HepG2 (cell line): ENCODE measurements around the gene DHCR7. TPM values are rescaled to one million over a fixed set of nuclear protein-coding genes. Genes with fewer than 3 reads are reported as not detected.

ENCODE experiments used
- ATAC-seq: fragments of 200-7000 bp; cut with Tn5 transposase; 3 replicates; pipeline ENCODE4 v1.9.1; 2020; ENCODE audit warnings: mild to moderate bottlenecking, moderate library complexity
- BruUV-seq: library from RNA; stranded (reverse); fragments of 400-500 nt; replicated peaks from 2 replicates; lab custom pipeline; 2021; lab: Mats Ljungman, UMichigan
- CTCF ChIA-PET: fragments of 300-600 bp; formaldehyde crosslinking; extraction: SDS; loops from one replicate; lab custom pipeline; 2021; ENCODE audit warnings: low total read pairs, inconsistent platforms, low intra/inter-chr PET ratio; lab: Yijun Ruan, JAX
- POLR2A ChIA-PET: fragments of 350-600 bp; sonication (Branson Sonifier 250); formaldehyde crosslinking; loops from one replicate; lab custom pipeline; 2020; ENCODE audit warnings: antibody characterized with exemption, inconsistent platforms; lab: Yijun Ruan, JAX
- DNase-seq: peaks from one replicate; pipeline ENCODE4 v3.0.0-alpha.2; 2015; ENCODE audit warnings: low spot score
- FAIRE-seq: peaks from 3 replicates; lab custom pipeline; 2011; peaks lifted over from hg19 to GRCh38; lab: Jason Lieb, UNC
- H2AFZ ChIP-seq: one replicate; pipeline ENCODE4 v1.6.1; 2011; ENCODE audit warnings: low read length, inconsistent platforms
- H3K27ac ChIP-seq: fragments of 300-600 bp; 3 replicates; pipeline ENCODE4 v1.8.0; 2011; ENCODE audit warnings: mixed run types, mild to moderate bottlenecking, mixed read lengths, low read length, inconsistent platforms; ENCODE audit not compliant: insufficient read depth; ENCODE audit errors: extremely low read length
- H3K27me3 ChIP-seq, 2 experiments: fragments of 200-600 bp in 1 of 2; 2 replicates in 1 of 2; 3 replicates in 1 of 2; pipeline versions ENCODE4 v1.6.0 to v1.8.0; 2011; ENCODE audit warnings: low read length in 2 of 2, mild to moderate bottlenecking in 2 of 2, moderate library complexity in 2 of 2, inconsistent platforms in 1 of 2; ENCODE audit not compliant: insufficient read depth in 2 of 2, control insufficient read depth in 1 of 2
- H3K36me3 ChIP-seq, 2 experiments: fragments of 200-600 bp in 1 of 2; replicated peaks in 1 of 2; 2 replicates in 1 of 2; 3 replicates in 1 of 2; pipeline versions ENCODE4 v1.5.1 to v1.8.0; 2011; ENCODE audit warnings: low read length in 2 of 2, inconsistent platforms in 1 of 2; ENCODE audit not compliant: insufficient read depth in 2 of 2, control insufficient read depth in 1 of 2
- H3K4me1 ChIP-seq: 2 replicates; pipeline ENCODE4 v1.5.1; 2012; ENCODE audit warnings: low read length, inconsistent platforms; ENCODE audit not compliant: insufficient read depth
- H3K4me2 ChIP-seq: 2 replicates; pipeline ENCODE4 v1.6.0; 2011; ENCODE audit warnings: low read depth, low read length, inconsistent platforms
- H3K4me3 ChIP-seq, 3 experiments: fragments of 200-600 bp in 1 of 3; sonication (generic), shearing (Covaris generic) in 1 of 3; replicated peaks in 1 of 3; 2 replicates each; pipeline ENCODE4 v1.5.1; 2011 to 2016; ENCODE audit warnings: low read length in 3 of 3, inconsistent platforms in 2 of 3, low read depth in 2 of 3, mild to moderate bottlenecking in 2 of 3, control low read depth in 1 of 3, mixed read lengths in 1 of 3; ENCODE audit not compliant: insufficient read depth in 1 of 3
- H3K79me2 ChIP-seq: one replicate; pipeline ENCODE4 v1.6.1; 2011; ENCODE audit warnings: low read length, inconsistent platforms; ENCODE audit not compliant: insufficient read depth
- H3K9ac ChIP-seq: 2 replicates; pipeline ENCODE4 v1.6.0; 2011; ENCODE audit warnings: mild to moderate bottlenecking, low read depth, low read length, inconsistent platforms; ENCODE audit not compliant: insufficient read depth
- H3K9me3 ChIP-seq: 2 replicates; pipeline ENCODE4 v1.5.1; 2012; ENCODE audit warnings: mild to moderate bottlenecking, low read length
- H4K20me1 ChIP-seq: 2 replicates; pipeline ENCODE4 v1.6.0; 2011; ENCODE audit warnings: inconsistent platforms, mild to moderate bottlenecking, low read length, moderate library complexity; ENCODE audit not compliant: insufficient read depth
- AGO2 ChIP-seq: fragments of 200-400 bp; formaldehyde crosslinking; optimal IDR thresholded peaks from 2 replicates; pipeline ENCODE3; 2017; ENCODE audit warnings: mild to moderate bottlenecking, low read depth, low read length, moderate library complexity
- ATF7 ChIP-seq, 2 experiments: fragments of 450-650 bp in 1 of 2; sonication (generic) in 1 of 2; formaldehyde crosslinking in 1 of 2; IDR thresholded peaks; 2 replicates each; pipeline versions ENCODE4 v1.4.0 to v1.6.1; 2016 to 2020; ENCODE audit warnings: antibody characterized with exemption in 1 of 2, mild to moderate bottlenecking in 1 of 2, missing genetic modification reagents in 1 of 2
- GPN1 ChIP-seq: sonication (generic); formaldehyde crosslinking; IDR thresholded peaks from 2 replicates; pipeline ENCODE4 v1.5.1; 2020; ENCODE audit warnings: missing genetic modification reagents, borderline replicate concordance
- IRF9 ChIP-seq: sonication (generic); formaldehyde crosslinking; IDR thresholded peaks from 2 replicates; pipeline ENCODE4 v1.8.0; 2022; ENCODE audit warnings: missing genetic modification reagents, mild to moderate bottlenecking, borderline replicate concordance
- PAX8 ChIP-seq: sonication (generic); formaldehyde crosslinking; IDR thresholded peaks from 2 replicates; pipeline ENCODE4 v1.8.0; 2022; ENCODE audit warnings: mild to moderate bottlenecking, missing genetic modification reagents, borderline replicate concordance
- RBM22 ChIP-seq: fragments of 200-400 bp; formaldehyde crosslinking; optimal IDR thresholded peaks from 2 replicates; pipeline ENCODE3; 2017; ENCODE audit warnings: mild to moderate bottlenecking, low read length, moderate library complexity
- TFE3 ChIP-seq: IDR thresholded peaks from 2 replicates; pipeline ENCODE4 v1.6.1; 2016
- WGBS: methylation state at CpG from one replicate; pipeline ENCODE4 v1.1.6; 2017; ENCODE audit warnings: low lambda C conversion rate; 5-methylcytosine and 5-hydroxymethylcytosine counted together
- in situ Hi-C: cut with HindIII; loops from 2 replicates; pipeline ENCODE4 v1.10.0; 2017; ENCODE audit warnings: low pct_unique_long_range_greater_than_20kb; ENCODE audit not compliant: extremely low pct_ligation_motif_present
- intact Hi-C: fragments of 100-400 bp; cut with micrococcal nuclease; formaldehyde crosslinking; loops from one replicate; pipeline ENCODE4 v1.10.0; 2022; ENCODE audit not compliant: unreplicated experiment
- polyA plus RNA-seq, 8 experiments: library from polyadenylated mRNA; depleted of rRNA in 3 of 8; stranded (reverse) in 7 of 8; unstranded in 1 of 8; fragments of >200 nt; fragmentation: Illumina TruSeq in 4 of 8; extraction: Trizol in 4 of 8; gene quantifications; 2 replicates each; pipeline versions ENCODE4 v1.2.1 to v1.2.3, GENCODE V29; 2011 to 2016; ENCODE audit warnings: low read depth in 4 of 8, missing spikeins in 1 of 8, mixed read lengths in 1 of 8; ENCODE audit not compliant: insufficient read depth in 1 of 8
- total RNA-seq, 5 experiments: library from RNA; depleted of rRNA; stranded (reverse); fragments of >200 nt; fragmentation: Illumina TruSeq; extraction: Trizol; gene quantifications; 2 replicates each; pipeline ENCODE4 v1.2.3, GENCODE V29; 2016; ENCODE audit warnings: low read depth in 1 of 5

DHCR7 gene
- total and polyA plus RNA-seq, 2 of the 13 experiments (the other 11 are each of a cell fraction or from before 2014, with no cell fraction given) = 96.0 to 143 TPM

- H3K9me3 ChIP-seq = no peaks in the 10 kb centered on the region
- ATAC-seq = no peak
- TF ChIP-seq AGO2 = no peak
- H4K20me1 ChIP-seq = no peaks in the 10 kb centered on the region
- H3K9ac ChIP-seq = no peak overlapping the region
- no peaks in the 10 kb centered on the region for H3K27me3 ChIP-seq
- peaks cover 14 to 42% of the 10 kb centered on the region in 2 experiments for H3K36me3 ChIP-seq
- POLR2A ChIA-PET = no interaction called here
- no peak for DNase-seq
- H3K4me3 ChIP-seq = no peak overlapping the region
- no peak overlapping the region for H2AFZ ChIP-seq
- H3K79me2 ChIP-seq = no peaks in the 10 kb centered on the region
- H3K4me2 ChIP-seq = no peak overlapping the region
- in situ Hi-C loops (no loop called here), intact Hi-C loops (no loop called here)
- no peaks in the 10 kb centered on the region for H3K4me1 ChIP-seq
- no peak for FAIRE-seq
- CTCF ChIA-PET = no interaction called here
- 95% methylated on average over 1 of the region's 1 CpG for WGBS
- no TSS peak for BruUV-seq
- no peak overlapping the region for H3K27ac ChIP-seq
Observed at GRCh38 chr11:71486320-71486719, 38.1 kb upstream of the DHCR7 start.

GRCh38 chr11:71485466-71485865 is 37.3 kb upstream of the DHCR7 start:
- Histone ChIP-seq H3K36me3 (peaks cover 18 to 38% of the 10 kb centered on the region in 2 experiments), H3K9me3 (no peaks in the 10 kb centered on the region), H3K27ac (no peak overlapping the region), H3K4me3 (no peak overlapping the region), H3K4me1 (peaks cover 4% of the 10 kb centered on the region; the same call in 1 of the 2 replicates), H4K20me1 (no peaks in the 10 kb centered on the region), H3K4me2 (no peak overlapping the region), H3K79me2 (no peaks in the 10 kb centered on the region), H2AFZ (no peak overlapping the region), H3K9ac (no peak overlapping the region), H3K27me3 (no peaks in the 10 kb centered on the region)
- DNase-seq (no peak), FAIRE-seq (no peak), ATAC-seq (no peak)
- no TSS peak for BruUV-seq
- intact Hi-C loops (no loop called here), in situ Hi-C loops (no loop called here)
- ChIA-PET CTCF (no interaction called here), POLR2A (no interaction called here)
- 97% methylated on average over 18 of the region's 18 CpGs for WGBS
- peak; percentile 40; the same call in 1 of the 2 replicates for TF ChIP-seq ATF7 (IDR thresholded peaks at IDR 0.05)
- no peak for TF ChIP-seq ATF7 (CRISPR knock-in tag; IDR thresholded peaks at IDR 0.05)
- no peak for TF ChIP-seq PAX8 (CRISPR knock-in tag)
- TF ChIP-seq RBM22 = no peak
- no peak for TF ChIP-seq GPN1
- no peak for TF ChIP-seq TFE3 (CRISPR knock-in tag)
- TF ChIP-seq IRF9 (CRISPR knock-in tag) = no peak
